Naive thymus-derived CD4-positive, alpha-beta T cell (primary cell): ENCODE data around the gene RAE1. TPM values are rescaled to one million over a fixed set of nuclear protein-coding genes. Genes with fewer than 3 reads are reported as not detected.

Experiments
- ATAC-seq: fragments of 150-1000 bp; cut with Tn5 transposase; 2 replicates; pipeline ENCODE4 v1.10.0; 2021; ENCODE audit warnings: mild to moderate bottlenecking, moderate library complexity
- CTCF ChIA-PET: fragments of 350-600 bp; sonication (Branson Sonifier 250); formaldehyde crosslinking; loops from one replicate; lab custom pipeline; 2021; ENCODE audit warnings: antibody characterized with exemption; lab: Charles Lee
- POLR2A ChIA-PET: fragments of 350-600 bp; sonication (Branson Sonifier 250); formaldehyde crosslinking; loops from one replicate; lab custom pipeline; 2021; ENCODE audit warnings: antibody characterized with exemption, inconsistent platforms; lab: Charles Lee
- DNase-seq, 9 donors: peaks; one replicate each; pipeline versions ENCODE4 v3.0.0 to v3.0.0-alpha.2; 2020 to 2022; ENCODE audit warnings: mixed read lengths in 1 of 9
- H3K27ac ChIP-seq: one replicate; pipeline ENCODE4 v1.7.0; 2013; ENCODE audit warnings: mild to moderate bottlenecking, low read depth, low read length, moderate library complexity
- H3K27me3 ChIP-seq, 2 donors: one replicate each; pipeline ENCODE4 v1.7.0; 2013; ENCODE audit warnings: low read length in 2 of 2, mild to moderate bottlenecking in 2 of 2, moderate library complexity in 2 of 2; ENCODE audit not compliant: control insufficient read depth in 2 of 2, insufficient read depth in 2 of 2
- H3K36me3 ChIP-seq, 3 experiments: 1 replicate in 2 of 3; 2 replicates in 1 of 3; pipeline ENCODE4 v1.7.0; 2013; ENCODE audit warnings: low read length in 3 of 3, mild to moderate bottlenecking in 3 of 3, moderate library complexity in 1 of 3; ENCODE audit not compliant: insufficient read depth in 3 of 3, control insufficient read depth in 2 of 3
- H3K4me1 ChIP-seq, 2 donors: one replicate each; pipeline ENCODE4 v1.7.0; 2013; ENCODE audit warnings: low read length in 2 of 2, mild to moderate bottlenecking in 2 of 2, moderate library complexity in 1 of 2; ENCODE audit not compliant: control insufficient read depth in 2 of 2, insufficient read depth in 2 of 2
- H3K4me3 ChIP-seq: 2 replicates; pipeline ENCODE4 v1.7.0; 2013; ENCODE audit warnings: mild to moderate bottlenecking, low read length
- H3K9me3 ChIP-seq, 3 experiments: 1 replicate in 2 of 3; 2 replicates in 1 of 3; pipeline ENCODE4 v1.7.0; 2013; ENCODE audit warnings: low read length in 3 of 3; ENCODE audit not compliant: control insufficient read depth in 2 of 3
- H3K27ac Mint-ChIP-seq, 9 donors: one replicate each; pipeline ENCODE4 v1.8.0; 2020 to 2022; ENCODE audit warnings: mixed read lengths in 9 of 9, mild to moderate bottlenecking in 8 of 9, moderate library complexity in 5 of 9, inconsistent platforms in 2 of 9
- H3K27me3 Mint-ChIP-seq, 5 donors: one replicate each; pipeline ENCODE4 v1.8.0; 2021 to 2022; ENCODE audit warnings: mixed read lengths in 5 of 5, mild to moderate bottlenecking in 1 of 5
- H3K36me3 Mint-ChIP-seq, 5 donors: one replicate each; pipeline ENCODE4 v1.8.0; 2020 to 2022; ENCODE audit warnings: mixed read lengths in 5 of 5, mild to moderate bottlenecking in 3 of 5, inconsistent platforms in 1 of 5
- H3K4me1 Mint-ChIP-seq, 7 donors: one replicate each; pipeline ENCODE4 v1.8.0; 2020 to 2022; ENCODE audit warnings: mixed read lengths in 7 of 7, mild to moderate bottlenecking in 3 of 7, inconsistent platforms in 1 of 7
- H3K4me3 Mint-ChIP-seq, 10 donors: one replicate each; pipeline ENCODE4 v1.8.0; 2020 to 2022; ENCODE audit warnings: mild to moderate bottlenecking in 10 of 10, mixed read lengths in 10 of 10, moderate library complexity in 6 of 10, inconsistent platforms in 2 of 10
- H3K9me3 Mint-ChIP-seq, 11 donors: one replicate each; pipeline ENCODE4 v1.8.0; 2020 to 2022; ENCODE audit warnings: mixed read lengths in 11 of 11, mild to moderate bottlenecking in 4 of 11, inconsistent platforms in 1 of 11, moderate library complexity in 1 of 11
- intact Hi-C, 2 donors: fragments of 100-400 bp; cut with micrococcal nuclease; formaldehyde crosslinking; loops; one replicate each; pipeline ENCODE4 v1.15.1; 2023
- polyA plus RNA-seq, 2 donors: library from polyadenylated mRNA; unstranded; fragments of 300-500 nt; fragmentation: Illumina TruSeq; gene quantifications; one replicate each; pipeline ENCODE4 v1.2.3, GENCODE V29; 2021
- total RNA-seq, 6 experiments: library from RNA in 5 of 6; stranded (reverse) in 5 of 6; gene quantifications; 1 replicate in 5 of 6; 2 replicates in 1 of 6; pipeline ENCODE4 v1.2.3 and lab custom pipeline; 2021 to 2026

RAE1 gene
- total and polyA plus RNA-seq, 7 experiments from 2014 or later: 31.0 to 65.1 (median 40.4) TPM

GRCh38 chr20:57377350-57377749, 26.3 kb downstream of the RAE1 start:
- H3K9me3 ChIP-seq: no peaks in the 10 kb centered on the region
- ATAC-seq: no peak
- H3K27me3 ChIP-seq: no peaks in the 10 kb centered on the region
- no peak for DNase-seq
- intact Hi-C loops: no loop called here
- Mint-ChIP-seq H3K27me3 (no peaks in the 10 kb centered on the region), H3K36me3 (peaks cover 9 to 46% (median 18%) of the 10 kb centered on the region in 5 donors), H3K27ac (peak overlapping the region in 4 of 9 donors; percentile 41 to 67 (median 56)), H3K9me3 (no peaks in the 10 kb centered on the region), H3K4me1 (peaks cover 20 to 44% (median 36%) of the 10 kb centered on the region in 7 donors), H3K4me3 (no peak overlapping the region)
- H3K36me3 ChIP-seq: peaks cover 4 to 79% (median 11%) of the 10 kb centered on the region in 3 experiments
- peaks cover 5 to 15% of the 10 kb centered on the region in 2 donors for H3K4me1 ChIP-seq
- ChIA-PET POLR2A (interaction anchor here (0.7 to 3.6 kb wide), 2 partner anchors 20 to 1790 kb away, joined by 3 to 15 read pairs; no protein-coding TSS in a partner anchor), CTCF (interaction anchor here (1.1 to 1.3 kb wide), 2 partner anchors 118 to 122 kb away, joined by 3 to 5 read pairs; no protein-coding TSS in a partner anchor)
- no peak overlapping the region for H3K27ac ChIP-seq
- no peak overlapping the region for H3K4me3 ChIP-seq

GRCh38 chr20:57378107-57378506, 27.1 kb downstream of the RAE1 start:
- no peak overlapping the region for H3K4me3 Mint-ChIP-seq
- peak overlapping the region in 1 of 9 donors; percentile 61 for H3K27ac Mint-ChIP-seq
- Histone ChIP-seq H3K36me3 (peaks cover 4 to 71% (median 11%) of the 10 kb centered on the region in 3 experiments), H3K27me3 (no peaks in the 10 kb centered on the region), H3K27ac (no peak overlapping the region), H3K4me3 (no peak overlapping the region), H3K9me3 (no peaks in the 10 kb centered on the region), H3K4me1 (peaks cover 12 to 16% of the 10 kb centered on the region in 2 donors)
- H3K36me3 Mint-ChIP-seq: peaks cover 9 to 46% (median 18%) of the 10 kb centered on the region in 5 donors
- H3K27me3 Mint-ChIP-seq: no peaks in the 10 kb centered on the region
- ChIA-PET CTCF (interaction anchor here (0.7 to 2.6 kb wide), 3 partner anchors 118 to 795 kb away, joined by 3 to 11 read pairs (median 3); no protein-coding TSS in a partner anchor), POLR2A (interaction anchor here (0.6 to 0.7 kb wide), 2 partner anchors 15 to 1789 kb away, joined by 3 read pairs; no protein-coding TSS in a partner anchor)
- intact Hi-C loops: no loop called here
- H3K9me3 Mint-ChIP-seq: no peaks in the 10 kb centered on the region
- H3K4me1 Mint-ChIP-seq: peaks cover 26 to 46% (median 40%) of the 10 kb centered on the region in 7 donors
- no peak for ATAC-seq
- DNase-seq: no peak

GRCh38 chr20:57378646-57379262, 27.7 kb downstream of the RAE1 start:
- ATAC-seq (no peak), DNase-seq (no peak)
- ChIA-PET CTCF (interaction anchor here (0.5 to 2.6 kb wide), 5 partner anchors 15 to 1005 kb away, joined by 3 to 11 read pairs (median 4); no protein-coding TSS in a partner anchor), POLR2A (interaction anchor here (0.8 to 1.2 kb wide), 2 partner anchors 19 to 115 kb away, joined by 3 to 4 read pairs; no protein-coding TSS in a partner anchor)
- H3K27me3 Mint-ChIP-seq: no peaks in the 10 kb centered on the region
- no peaks in the 10 kb centered on the region for H3K27me3 ChIP-seq
- peaks cover 26 to 39% (median 39%) of the 10 kb centered on the region in 7 donors for H3K4me1 Mint-ChIP-seq
- H3K4me3 Mint-ChIP-seq: no peak overlapping the region
- H3K36me3 Mint-ChIP-seq: peaks cover 9 to 40% (median 12%) of the 10 kb centered on the region in 5 donors
- H3K27ac Mint-ChIP-seq: peak overlapping the region in 1 of 9 donors; percentile 59
- no peaks in the 10 kb centered on the region for H3K9me3 ChIP-seq
- H3K27ac ChIP-seq: no peak overlapping the region
- intact Hi-C loops: no loop called here
- H3K4me3 ChIP-seq: no peak overlapping the region
- H3K4me1 ChIP-seq: peaks cover 12 to 16% of the 10 kb centered on the region in 2 donors
- no peaks in the 10 kb centered on the region for H3K9me3 Mint-ChIP-seq
- H3K36me3 ChIP-seq: peaks cover 4 to 67% (median 11%) of the 10 kb centered on the region in 3 experiments

- Histone ChIP-seq H3K9me3 (no peaks in the 10 kb centered on the region), H3K27ac (no peak overlapping the region), H3K27me3 (no peaks in the 10 kb centered on the region), H3K36me3 (peaks cover 4 to 66% (median 10%) of the 10 kb centered on the region in 3 experiments), H3K4me1 (peaks cover 12 to 13% of the 10 kb centered on the region in 2 donors), H3K4me3 (no peak overlapping the region)
- ATAC-seq (no peak), DNase-seq (no peak)
- Mint-ChIP-seq H3K4me1 (peaks cover 22 to 38% (median 34%) of the 10 kb centered on the region in 7 donors), H3K27me3 (no peaks in the 10 kb centered on the region), H3K27ac (peak overlapping the region in 4 of 9 donors; percentile 4 to 48 (median 25)), H3K4me3 (no peak overlapping the region), H3K36me3 (peaks cover 10 to 41% (median 11%) of the 10 kb centered on the region in 5 donors), H3K9me3 (no peaks in the 10 kb centered on the region)
- ChIA-PET CTCF (interaction anchor here (0.5 to 2.6 kb wide), 7 partner anchors 15 to 1004 kb away, joined by 3 to 11 read pairs (median 4); no protein-coding TSS in a partner anchor), POLR2A (interaction anchor here (0.8 to 1.2 kb wide), 2 partner anchors 19 to 114 kb away, joined by 3 to 4 read pairs; no protein-coding TSS in a partner anchor)
- intact Hi-C loops: no loop called here
Observed at GRCh38 chr20:57379263-57379647, 28.2 kb downstream of the RAE1 start.

- no peak for DNase-seq
- peaks cover 6 to 12% of the 10 kb centered on the region in 2 donors for H3K4me1 ChIP-seq
- Mint-ChIP-seq H3K36me3 (peaks cover 5 to 35% (median 12%) of the 10 kb centered on the region in 5 donors), H3K4me3 (no peak overlapping the region), H3K4me1 (peaks cover 18 to 33% (median 25%) of the 10 kb centered on the region in 7 donors), H3K9me3 (no peaks in the 10 kb centered on the region), H3K27ac (peak overlapping the region in 3 of 9 donors; percentile 20 to 58 (median 24)), H3K27me3 (no peaks in the 10 kb centered on the region)
- no peaks in the 10 kb centered on the region for H3K9me3 ChIP-seq
- no peak overlapping the region for H3K27ac ChIP-seq
- intact Hi-C loops: loop anchor here in 1 of 2 donors (5.0 kb wide), 1 partner anchor 827 kb away; no protein-coding TSS in a partner anchor
- H3K27me3 ChIP-seq: no peaks in the 10 kb centered on the region
- CTCF ChIA-PET: interaction anchor here (0.8 to 3.0 kb wide), 7 partner anchors 16 to 119 kb away, joined by 3 to 14 read pairs (median 4); no protein-coding TSS in a partner anchor
- no peak for ATAC-seq
- H3K36me3 ChIP-seq: peaks cover 4 to 62% (median 4%) of the 10 kb centered on the region in 3 experiments
- POLR2A ChIA-PET: interaction anchor here (0.7 to 1.2 kb wide), 3 partner anchors 9 to 55 kb away, joined by 3 to 4 read pairs (median 4); no protein-coding TSS in a partner anchor
- no peak overlapping the region for H3K4me3 ChIP-seq
Observed at GRCh38 chr20:57380081-57380750, 29.2 kb downstream of the RAE1 start.
